Measurements from ENCODE around the gene GSG1L2.
"Not testable (repeated sequence)": the region's sequence is repeated elsewhere in the genome, so short reads cannot be mapped to it uniquely, and the experiment has no call there.

The GSG1L2 gene

GRCh38 chr17:9790889-9791876, 30.7 kb downstream of the GSG1L2 start, which contains the start of gene DHRS7C:
DHRS7C (minus strand) TSS chr17:9791592; CDS start chr17:9791284, 308 bp downstream.
- H3K9me3 ChIP-seq (ENCODE audit: control insufficient read depth, low read length) = no peaks in the 10 kb centered on the region
- 88 to 90% methylated on average over 10 of the region's 15 CpGs for WGBS, 2 experiments (ENCODE audit: insufficient coverage in 2 of 2)

GRCh38 chr17:9790316-9790715, 31.6 kb downstream of the GSG1L2 start:
- Histone ChIP-seq H3K4me1 (ENCODE audit: control insufficient read depth, insufficient read depth, low read length, poor library complexity, severe bottlenecking) (no peaks in the 10 kb centered on the region), H3K9me3 (ENCODE audit: control insufficient read depth, low read length) (no peaks in the 10 kb centered on the region), H3K4me3 (ENCODE audit: extremely low read depth, insufficient read depth, low read length, poor library complexity, severe bottlenecking) (no peak overlapping the region), H3K27ac (ENCODE audit: low read depth, low read length, severe bottlenecking) (no peak overlapping the region), H3K36me3 (ENCODE audit: control insufficient read depth, insufficient read depth, low read length) (no peaks in the 10 kb centered on the region)
- WGBS, 2 experiments (ENCODE audit: insufficient coverage in 2 of 2) = 73 to 100% methylated on average over 1 to 3 of the region's 4 CpGs

More at GRCh38 chr17:9790889-9791876, 30.7 kb downstream of the GSG1L2 start, which contains the start of gene DHRS7C:
- Histone ChIP-seq H3K27ac (ENCODE audit: low read depth, low read length, severe bottlenecking) (no peak within 1 kb of the TSS), H3K36me3 (ENCODE audit: control insufficient read depth, insufficient read depth, low read length) (no peaks in the 10 kb centered on the region), H3K4me3 (ENCODE audit: extremely low read depth, insufficient read depth, low read length, poor library complexity, severe bottlenecking) (no peak within 1 kb of the TSS), H3K4me1 (ENCODE audit: control insufficient read depth, insufficient read depth, low read length, poor library complexity, severe bottlenecking) (no peaks in the 10 kb centered on the region)

GRCh38 chr17:9788601-9789000, 33.3 kb downstream of the GSG1L2 start:
- no peaks in the 10 kb centered on the region for H3K36me3 ChIP-seq (ENCODE audit: control insufficient read depth, insufficient read depth, low read length)
- H3K4me3 ChIP-seq (ENCODE audit: extremely low read depth, insufficient read depth, low read length, poor library complexity, severe bottlenecking) = no peak overlapping the region
- WGBS, 2 experiments (ENCODE audit: insufficient coverage in 2 of 2) = 92 to 94% methylated on average over 4 to 6 of the region's 8 CpGs
- H3K9me3 ChIP-seq (ENCODE audit: control insufficient read depth, low read length) = no peaks in the 10 kb centered on the region
- no peak overlapping the region for H3K27ac ChIP-seq (ENCODE audit: low read depth, low read length, severe bottlenecking)
- H3K4me1 ChIP-seq (ENCODE audit: control insufficient read depth, insufficient read depth, low read length, poor library complexity, severe bottlenecking) = no peaks in the 10 kb centered on the region

- 100% methylated on average over 1 of the region's 2 CpGs; no CpG with 5 or more reads in 1 of the 2 experiments for WGBS, 2 experiments (ENCODE audit: insufficient coverage in 2 of 2)
- H3K36me3 ChIP-seq (ENCODE audit: control insufficient read depth, insufficient read depth, low read length) = no peaks in the 10 kb centered on the region
- H3K4me1 ChIP-seq (ENCODE audit: control insufficient read depth, insufficient read depth, low read length, poor library complexity, severe bottlenecking) = no peaks in the 10 kb centered on the region
- H3K9me3 ChIP-seq (ENCODE audit: control insufficient read depth, low read length) = no peaks in the 10 kb centered on the region
- no peak overlapping the region for H3K4me3 ChIP-seq (ENCODE audit: extremely low read depth, insufficient read depth, low read length, poor library complexity, severe bottlenecking)
- no peak overlapping the region for H3K27ac ChIP-seq (ENCODE audit: low read depth, low read length, severe bottlenecking)
Observed at GRCh38 chr17:9784544-9784943, 37.3 kb downstream of the GSG1L2 start.

- 93 to 95% methylated on average over 4 of the region's 5 CpGs for WGBS, 2 experiments (ENCODE audit: insufficient coverage in 2 of 2)
- not testable (repeated sequence) for H3K9me3 ChIP-seq (ENCODE audit: control insufficient read depth, low read length); H3K4me1 ChIP-seq (ENCODE audit: control insufficient read depth, insufficient read depth, low read length, poor library complexity, severe bottlenecking); H3K4me3 ChIP-seq (ENCODE audit: extremely low read depth, insufficient read depth, low read length, poor library complexity, severe bottlenecking); H3K27ac ChIP-seq (ENCODE audit: low read depth, low read length, severe bottlenecking); H3K36me3 ChIP-seq (ENCODE audit: control insufficient read depth, insufficient read depth, low read length)
Observed at GRCh38 chr17:9783465-9783864, 38.4 kb downstream of the GSG1L2 start.

GRCh38 chr17:9783050-9783449, 38.8 kb downstream of the GSG1L2 start:
- Histone ChIP-seq H3K4me1 (ENCODE audit: control insufficient read depth, insufficient read depth, low read length, poor library complexity, severe bottlenecking) (no peaks in the 10 kb centered on the region), H3K9me3 (ENCODE audit: control insufficient read depth, low read length) (no peaks in the 10 kb centered on the region), H3K36me3 (ENCODE audit: control insufficient read depth, insufficient read depth, low read length) (no peaks in the 10 kb centered on the region), H3K4me3 (ENCODE audit: extremely low read depth, insufficient read depth, low read length, poor library complexity, severe bottlenecking) (no peak overlapping the region), H3K27ac (ENCODE audit: low read depth, low read length, severe bottlenecking) (no peak overlapping the region)
- 89 to 94% methylated on average over 3 of the region's 4 CpGs for WGBS, 2 experiments (ENCODE audit: insufficient coverage in 2 of 2)

- no peak overlapping the region for H3K27ac ChIP-seq (ENCODE audit: low read depth, low read length, severe bottlenecking)
- H3K9me3 ChIP-seq (ENCODE audit: control insufficient read depth, low read length) = no peaks in the 10 kb centered on the region
- H3K4me3 ChIP-seq (ENCODE audit: extremely low read depth, insufficient read depth, low read length, poor library complexity, severe bottlenecking) = no peak overlapping the region
- H3K4me1 ChIP-seq (ENCODE audit: control insufficient read depth, insufficient read depth, low read length, poor library complexity, severe bottlenecking) = no peaks in the 10 kb centered on the region
- H3K36me3 ChIP-seq (ENCODE audit: control insufficient read depth, insufficient read depth, low read length) = no peaks in the 10 kb centered on the region
- WGBS, 2 experiments (ENCODE audit: insufficient coverage in 2 of 2) = 81 to 97% methylated on average over 2 of the region's 3 CpGs
Observed at GRCh38 chr17:9780552-9780951, 41.3 kb downstream of the GSG1L2 start.

GRCh38 chr17:9776911-9777310, 45.0 kb downstream of the GSG1L2 start:
- H3K4me1 ChIP-seq (ENCODE audit: control insufficient read depth, insufficient read depth, low read length, poor library complexity, severe bottlenecking) = no peaks in the 10 kb centered on the region
- WGBS, 2 experiments (ENCODE audit: insufficient coverage in 2 of 2) = 89 to 98% methylated on average over 3 to 8 of the region's 9 CpGs

GRCh38 chr17:9772658-9773057, 49.2 kb downstream of the GSG1L2 start:
- WGBS, 2 experiments (ENCODE audit: insufficient coverage in 2 of 2) = 93 to 94% methylated on average over 17 to 18 of the region's 19 CpGs
- Histone ChIP-seq H3K27ac (ENCODE audit: low read depth, low read length, severe bottlenecking) (no peak overlapping the region), H3K4me1 (ENCODE audit: control insufficient read depth, insufficient read depth, low read length, poor library complexity, severe bottlenecking) (no peaks in the 10 kb centered on the region), H3K4me3 (ENCODE audit: extremely low read depth, insufficient read depth, low read length, poor library complexity, severe bottlenecking) (no peak overlapping the region), H3K36me3 (ENCODE audit: control insufficient read depth, insufficient read depth, low read length) (no peaks in the 10 kb centered on the region), H3K9me3 (ENCODE audit: control insufficient read depth, low read length) (no peaks in the 10 kb centered on the region)

More at GRCh38 chr17:9776911-9777310, 45.0 kb downstream of the GSG1L2 start:
- no peak overlapping the region for H3K27ac ChIP-seq (ENCODE audit: low read depth, low read length, severe bottlenecking)
- no peaks in the 10 kb centered on the region for H3K36me3 ChIP-seq (ENCODE audit: control insufficient read depth, insufficient read depth, low read length)
- no peaks in the 10 kb centered on the region for H3K9me3 ChIP-seq (ENCODE audit: control insufficient read depth, low read length)
- H3K4me3 ChIP-seq (ENCODE audit: extremely low read depth, insufficient read depth, low read length, poor library complexity, severe bottlenecking) = no peak overlapping the region

- no peak overlapping the region for H3K27ac ChIP-seq (ENCODE audit: low read depth, low read length, severe bottlenecking)
- WGBS, 2 experiments (ENCODE audit: insufficient coverage in 2 of 2) = 90 to 91% methylated on average over 17 to 27 of the region's 27 CpGs
- H3K4me1 ChIP-seq (ENCODE audit: control insufficient read depth, insufficient read depth, low read length, poor library complexity, severe bottlenecking) = no peaks in the 10 kb centered on the region
- H3K9me3 ChIP-seq (ENCODE audit: control insufficient read depth, low read length) = no peaks in the 10 kb centered on the region
- no peaks in the 10 kb centered on the region for H3K36me3 ChIP-seq (ENCODE audit: control insufficient read depth, insufficient read depth, low read length)
- H3K4me3 ChIP-seq (ENCODE audit: extremely low read depth, insufficient read depth, low read length, poor library complexity, severe bottlenecking) = no peak overlapping the region
Observed at GRCh38 chr17:9771465-9771864, 50.4 kb downstream of the GSG1L2 start.
